ENCODE data around the gene COL6A1.

COL6A1 gene

GRCh38 chr21:46051821-46052675, 70.5 kb downstream of the COL6A1 start:
- no peak for DNase-seq (ENCODE audit: low spot score)

GRCh38 chr21:46052703-46053651, 71.4 kb downstream of the COL6A1 start:
- DNase-seq (ENCODE audit: low spot score): no peak

- DNase-seq (ENCODE audit: low spot score): no peak
These were observed 72.5 kb downstream of the COL6A1 start for GRCh38 chr21:46054031-46054430.

GRCh38 chr21:46054451-46054881, 72.9 kb downstream of the COL6A1 start:
- DNase-seq (ENCODE audit: low spot score): no peak

Measured in COLO829 (cell line).